Kidney (tissue), 14 donors: ENCODE data around the gene RAPGEF6. TPM values are rescaled to one million over a fixed set of nuclear protein-coding genes. Genes with fewer than 3 reads are reported as not detected.
A peak's percentile ranks its signal among the peaks of the same experiment; 100 is the strongest.

Experiments used
- DNase-seq, 5 donors: peaks; one replicate each; pipeline ENCODE4 v3.0.0-alpha.2; 2013 to 2020
- FAIRE-seq: peaks from 2 replicates; lab custom pipeline; 2012; peaks lifted over from hg19 to GRCh38; lab: Jason Lieb, UNC
- H3K27ac ChIP-seq, 2 donors: one replicate each; pipeline ENCODE4 v1.7.0; 2013; ENCODE audit warnings: low read depth in 2 of 2, low read length in 2 of 2, inconsistent platforms in 1 of 2
- H3K27me3 ChIP-seq: one replicate; pipeline ENCODE4 v1.7.1; 2013; ENCODE audit warnings: low read length, inconsistent platforms; ENCODE audit not compliant: control insufficient read depth, insufficient read depth
- H3K36me3 ChIP-seq, 3 donors: one replicate each; pipeline versions ENCODE4 v1.7.0 to v1.7.1; 2013; ENCODE audit warnings: low read length in 3 of 3, control low read depth in 1 of 3, inconsistent platforms in 1 of 3; ENCODE audit not compliant: insufficient read depth in 3 of 3, control insufficient read depth in 2 of 3
- H3K4me1 ChIP-seq, 3 donors: one replicate each; pipeline versions ENCODE4 v1.7.0 to v1.7.1; 2013; ENCODE audit warnings: low read length in 3 of 3, inconsistent platforms in 1 of 3, low read depth in 1 of 3; ENCODE audit not compliant: control insufficient read depth in 2 of 3, insufficient read depth in 2 of 3
- H3K4me3 ChIP-seq, 3 donors: one replicate each; pipeline versions ENCODE4 v1.7.0 to v1.8.1; 2013; ENCODE audit warnings: low read length in 3 of 3, control low read depth in 1 of 3, inconsistent platforms in 1 of 3
- H3K9ac ChIP-seq, 3 donors: one replicate each; pipeline versions ENCODE4 v1.7.0 to v1.7.1; 2013; ENCODE audit warnings: low read length in 3 of 3, control low read depth in 1 of 3, inconsistent platforms in 1 of 3
- H3K9me3 ChIP-seq, 3 donors: one replicate each; pipeline versions ENCODE4 v1.7.0 to v1.7.1; 2013; ENCODE audit warnings: low read length in 3 of 3, control low read depth in 1 of 3, inconsistent platforms in 1 of 3; ENCODE audit not compliant: control insufficient read depth in 2 of 3, insufficient read depth in 1 of 3
- CTCF ChIP-seq: IDR thresholded peaks from 3 replicates; pipeline ENCODE4 v1.5.1; 2012; ENCODE audit warnings: mild to moderate bottlenecking, moderate library complexity, borderline replicate concordance; ENCODE audit not compliant: insufficient read depth; ENCODE audit errors: extremely low read depth
- intact Hi-C: fragments of 100-400 bp; cut with DNase I; formaldehyde crosslinking; loops from one replicate; pipeline ENCODE4 v1.11.1; 2022
- polyA plus RNA-seq: library from polyadenylated mRNA; stranded (reverse); fragments of 350-450 nt; fragmentation: Illumina TruSeq; extraction: RNeasy Lipid Tissue Mini Kit (QIAGEN cat#74804); gene quantifications from one replicate; pipeline ENCODE4 v1.2.3, GENCODE V29; 2014; ENCODE audit warnings: low read depth, low replicate concordance; ENCODE audit not compliant: insufficient read depth
- total RNA-seq: library from RNA; stranded (reverse); fragmentation: NEBNext Ultra II Directional; extraction: Animal tissue kit (Norgen Biotek cat#: 25700); gene quantifications from one replicate; pipeline ENCODE4 v1.2.1, GENCODE V29; 2021
- donor health status: control.
- donor health status: control.
- donor health status: control.
- donor health status: control.
- donor health status: control.
- donor health status: DM: yes; HTN: yes; CAD: no.
- donor health status: Normal renal cell carcinoma (clear cell type).

RAPGEF6 gene
- total and polyA plus RNA-seq, 2 donors from 2014 or later: 1.8 to 28.6 TPM

- TF ChIP-seq CTCF: no peak
- intact Hi-C loops: no loop called here
These were observed 4.1 kb upstream of the RAPGEF6 start for GRCh38 chr5:131639148-131639547.

GRCh38 chr5:131637694-131638093 is 2.7 kb upstream of the RAPGEF6 start:
- H3K27ac ChIP-seq: no peak overlapping the region
- DNase-seq (no peak), FAIRE-seq (no peak)
- no peak overlapping the region for H3K4me3 ChIP-seq
- H3K36me3 ChIP-seq: no peaks in the 10 kb centered on the region
- TF ChIP-seq CTCF: no peak
- H3K9ac ChIP-seq: no peak overlapping the region
- H3K9me3 ChIP-seq: no peaks in the 10 kb centered on the region
- intact Hi-C loops: no loop called here
- H3K27me3 ChIP-seq: no peaks in the 10 kb centered on the region
- H3K4me1 ChIP-seq: peaks cover 0 to 6% (median 4%) of the 10 kb centered on the region in 3 donors

More at GRCh38 chr5:131639148-131639547, 4.1 kb upstream of the RAPGEF6 start:
- Histone ChIP-seq H3K36me3 (no peaks in the 10 kb centered on the region), H3K4me3 (no peak overlapping the region), H3K27me3 (no peaks in the 10 kb centered on the region), H3K9ac (no peak overlapping the region), H3K9me3 (no peaks in the 10 kb centered on the region), H3K27ac (no peak overlapping the region), H3K4me1 (peaks cover 0 to 6% (median 0%) of the 10 kb centered on the region in 3 donors)
- no peak for DNase-seq
- no peak for FAIRE-seq

GRCh38 chr5:131635684-131636572 is 899 bp upstream of the RAPGEF6 start:
- peak in 1 of 5 donors; percentile 78 for DNase-seq
- H3K36me3 ChIP-seq: no peaks in the 10 kb centered on the region
- intact Hi-C loops: no loop called here

More at GRCh38 chr5:131635684-131636572, 899 bp upstream of the RAPGEF6 start:
- Histone ChIP-seq H3K27me3 (no peaks in the 10 kb centered on the region), H3K4me1 (peaks cover 0 to 10% (median 4%) of the 10 kb centered on the region in 3 donors), H3K4me3 (peak overlapping the region; percentile 87 to 94 (median 89)), H3K9ac (peak overlapping the region; percentile 90 to 99 (median 96)), H3K27ac (peak overlapping the region; percentile 98), H3K9me3 (no peaks in the 10 kb centered on the region)
- FAIRE-seq: no peak
- TF ChIP-seq CTCF: no peak
